Lower leg skin (tissue), 3 donors: ENCODE data around the gene WDR1.

Source experiments
- CTCF ChIP-seq, 3 donors: fragments of 450-650 bp; IDR thresholded peaks; one replicate each; pipeline ENCODE4 v1.5.1; 2016; ENCODE audit warnings: antibody characterized with exemption in 3 of 3, mild to moderate bottlenecking in 3 of 3, moderate library complexity in 2 of 3
- POLR2A ChIP-seq, 2 donors: fragments of 450-650 bp; IDR thresholded peaks; one replicate each; pipeline ENCODE4 v1.6.1; 2016 to 2017; ENCODE audit warnings: antibody characterized with exemption in 2 of 2, mild to moderate bottlenecking in 1 of 2, moderate library complexity in 1 of 2

GRCh38 chr4:10158333-10158942, 41.8 kb upstream of the WDR1 start:
- TF ChIP-seq POLR2A (IDR thresholded peaks at IDR 0.05) (no peak), CTCF (IDR thresholded peaks at IDR 0.05) (no peak)
